ENCODE results near the gene RPLP1.

Gene RPLP1

GRCh38 chr15:69472046-69472445, 19.4 kb downstream of the RPLP1 start:
- DNase-seq = no peak

GRCh38 chr15:69472562-69472961, 19.9 kb downstream of the RPLP1 start:
- no peak for DNase-seq

GRCh38 chr15:69474291-69474690, 21.7 kb downstream of the RPLP1 start:
- no peak for DNase-seq

- DNase-seq = no peak
Observed at GRCh38 chr15:69474846-69475455, 22.3 kb downstream of the RPLP1 start.

GRCh38 chr15:69475769-69476358, 23.2 kb downstream of the RPLP1 start:
- peak in 1 of 2 experiments; percentile 71 for DNase-seq

- no peak for DNase-seq
Observed at GRCh38 chr15:69476704-69477473, 24.3 kb downstream of the RPLP1 start.

GRCh38 chr15:69478259-69478781, 25.7 kb downstream of the RPLP1 start:
- peak; percentile 43 to 58 for DNase-seq

- no peak for DNase-seq
Observed at GRCh38 chr15:69479081-69479480, 26.5 kb downstream of the RPLP1 start.

GRCh38 chr15:69479971-69480370, 27.4 kb downstream of the RPLP1 start:
- no peak for DNase-seq

GRCh38 chr15:69480932-69481331, 28.3 kb downstream of the RPLP1 start:
- no peak for DNase-seq

GRCh38 chr15:69482686-69483256, 30.2 kb downstream of the RPLP1 start:
- no peak for DNase-seq

GRCh38 chr15:69484837-69485236, 32.2 kb downstream of the RPLP1 start:
- no peak for DNase-seq

GRCh38 chr15:69486481-69487110, 34.0 kb downstream of the RPLP1 start:
- DNase-seq = no peak

GRCh38 chr15:69489073-69489571, 36.5 kb downstream of the RPLP1 start:
- no peak for DNase-seq

GRCh38 chr15:69490356-69491037, 37.9 kb downstream of the RPLP1 start:
- DNase-seq = no peak

- DNase-seq = no peak
Observed at GRCh38 chr15:69491038-69491505, 38.5 kb downstream of the RPLP1 start.

- DNase-seq = no peak
Observed at GRCh38 chr15:69493406-69493805, 40.8 kb downstream of the RPLP1 start.

- DNase-seq = no peak
Observed at GRCh38 chr15:69496001-69496400, 43.4 kb downstream of the RPLP1 start.

- no peak for DNase-seq
Observed at GRCh38 chr15:69497076-69497475, 44.5 kb downstream of the RPLP1 start.

GRCh38 chr15:69497667-69498066, 45.0 kb downstream of the RPLP1 start:
- no peak for DNase-seq

- no peak for DNase-seq
Observed at GRCh38 chr15:69498282-69498681, 45.7 kb downstream of the RPLP1 start.

GRCh38 chr15:69498987-69499386, 46.4 kb downstream of the RPLP1 start:
- no peak for DNase-seq

Measured in SHP77 (cell line).